ENCODE measurements around the gene FAHD1.
"Not testable (repeated sequence)": the region's sequence is repeated elsewhere in the genome, so short reads cannot be mapped to it uniquely, and the experiment has no call there.

Gene FAHD1

DNA sequence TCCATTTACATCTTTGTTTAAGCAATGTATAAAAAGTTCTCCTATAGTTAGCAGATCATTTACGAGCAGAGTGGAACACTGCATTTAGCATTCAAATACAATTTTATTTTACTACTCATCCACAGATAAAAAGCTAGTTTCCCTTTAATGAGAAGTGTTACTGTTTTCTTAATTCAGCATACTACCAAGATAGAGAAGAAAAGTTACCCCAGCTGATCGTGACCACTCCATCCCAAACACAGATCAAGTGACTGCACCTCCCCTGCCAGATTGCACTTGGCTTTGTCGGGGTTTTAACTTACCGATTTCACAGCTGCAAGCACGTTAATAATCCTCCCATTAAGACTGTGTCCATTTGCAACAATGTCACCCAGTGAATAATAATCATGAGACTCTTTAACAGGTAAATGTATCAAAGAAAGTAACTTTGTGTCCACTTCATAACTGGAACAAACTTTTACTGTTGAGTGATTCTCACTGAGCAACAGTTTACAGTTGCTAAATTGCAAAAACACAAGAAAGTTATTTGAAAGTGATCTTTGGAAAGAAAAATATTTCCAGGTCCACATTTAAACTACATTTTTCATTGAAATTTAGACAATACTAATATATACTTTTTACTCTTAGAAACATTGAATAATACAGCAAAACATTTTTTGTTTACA is 30.6 kb downstream of the FAHD1 start:
- no peak for DNase-seq

DNA sequence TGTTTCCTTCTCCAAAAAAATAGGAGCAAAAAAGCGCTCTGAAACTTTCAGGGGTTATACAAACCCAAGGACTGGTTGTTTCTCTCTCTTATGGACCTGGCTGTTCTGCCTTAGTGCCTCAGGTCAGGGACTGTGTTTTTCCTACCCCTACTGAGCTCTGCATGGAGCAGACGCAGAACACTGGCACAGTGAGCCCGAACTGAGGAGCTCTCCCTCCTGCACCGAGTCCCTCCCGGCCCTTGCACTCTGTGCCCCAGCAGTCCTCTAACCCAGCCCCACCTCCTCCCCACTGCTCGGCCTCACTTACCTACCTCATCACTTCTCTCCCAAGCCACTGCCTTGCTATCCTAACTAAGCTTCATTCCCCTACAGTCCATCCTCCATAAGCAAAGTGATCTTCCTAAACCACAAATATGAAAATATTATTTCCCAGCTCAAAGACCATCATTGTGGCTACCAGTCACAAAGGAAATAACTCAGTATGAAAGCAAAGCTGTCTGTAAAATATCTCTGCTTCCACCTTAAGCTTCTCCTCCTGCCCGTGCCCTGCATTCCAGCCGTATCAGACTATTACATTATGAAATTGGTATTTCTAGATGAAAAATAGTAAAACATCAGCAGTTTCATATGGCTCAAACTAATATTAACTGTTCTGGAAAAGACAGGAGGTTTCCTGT is 31.3 kb downstream of the FAHD1 start:
- DNase-seq = no peak

DNA sequence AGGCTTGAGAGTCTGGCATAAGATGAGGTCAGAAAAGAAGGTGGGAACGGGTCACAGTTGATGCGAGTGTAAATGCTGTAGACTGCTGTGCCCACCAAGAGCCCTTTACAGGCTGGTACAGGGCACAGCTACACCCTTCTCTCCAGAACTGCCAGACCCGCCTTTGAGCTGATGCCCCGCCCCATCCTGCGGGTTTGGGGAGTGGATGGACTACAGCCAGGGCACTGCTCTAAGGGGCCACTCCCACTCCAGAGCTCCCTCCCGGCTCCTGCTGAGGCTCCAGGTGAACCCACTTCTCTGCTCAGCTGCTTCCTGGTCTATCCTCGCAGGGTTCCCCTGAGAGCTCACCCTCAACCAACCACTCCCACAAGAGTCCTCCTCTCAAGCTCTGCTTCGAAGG is 32.6 kb downstream of the FAHD1 start:
- DNase-seq = no peak

DNA sequence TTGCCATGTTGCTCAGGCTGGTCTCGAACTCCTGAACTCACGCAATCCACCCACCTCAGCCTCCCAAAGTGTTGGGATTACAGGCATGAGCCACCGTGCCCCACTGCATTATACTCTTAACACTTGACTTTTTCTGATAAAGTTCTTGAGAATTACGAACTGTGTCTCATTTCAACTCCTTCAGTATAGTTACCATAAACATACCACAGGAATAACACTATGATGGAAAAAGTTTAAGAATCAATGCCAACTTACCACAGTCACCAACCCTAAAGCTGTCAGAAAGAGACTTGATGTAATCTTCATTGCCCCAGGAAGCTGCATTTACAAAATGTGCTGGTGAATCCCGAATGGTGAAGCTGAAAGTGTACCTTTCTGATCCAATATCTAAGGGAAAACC is 34.7 kb downstream of the FAHD1 start:
- no peak for DNase-seq

DNA sequence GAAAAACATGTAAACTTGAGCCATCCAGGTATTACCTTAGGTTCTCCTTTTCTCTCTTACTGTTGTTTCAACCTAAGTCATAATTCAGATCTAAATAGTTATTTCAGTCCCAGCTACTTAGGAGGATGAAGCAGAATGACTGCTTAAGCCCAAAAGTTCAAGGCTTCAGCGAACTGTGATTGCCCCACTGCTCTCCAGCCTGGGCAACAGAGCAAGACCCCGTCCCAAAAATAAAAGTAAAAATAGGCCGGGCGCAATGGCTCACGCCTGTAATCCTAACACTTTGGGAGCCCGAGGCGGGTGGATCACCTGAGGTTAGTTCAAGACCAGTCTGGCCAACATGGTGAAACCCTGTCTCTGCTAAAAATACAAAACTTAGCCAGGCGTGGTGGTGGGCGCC is 35.4 kb downstream of the FAHD1 start:
- no peak for DNase-seq

DNA sequence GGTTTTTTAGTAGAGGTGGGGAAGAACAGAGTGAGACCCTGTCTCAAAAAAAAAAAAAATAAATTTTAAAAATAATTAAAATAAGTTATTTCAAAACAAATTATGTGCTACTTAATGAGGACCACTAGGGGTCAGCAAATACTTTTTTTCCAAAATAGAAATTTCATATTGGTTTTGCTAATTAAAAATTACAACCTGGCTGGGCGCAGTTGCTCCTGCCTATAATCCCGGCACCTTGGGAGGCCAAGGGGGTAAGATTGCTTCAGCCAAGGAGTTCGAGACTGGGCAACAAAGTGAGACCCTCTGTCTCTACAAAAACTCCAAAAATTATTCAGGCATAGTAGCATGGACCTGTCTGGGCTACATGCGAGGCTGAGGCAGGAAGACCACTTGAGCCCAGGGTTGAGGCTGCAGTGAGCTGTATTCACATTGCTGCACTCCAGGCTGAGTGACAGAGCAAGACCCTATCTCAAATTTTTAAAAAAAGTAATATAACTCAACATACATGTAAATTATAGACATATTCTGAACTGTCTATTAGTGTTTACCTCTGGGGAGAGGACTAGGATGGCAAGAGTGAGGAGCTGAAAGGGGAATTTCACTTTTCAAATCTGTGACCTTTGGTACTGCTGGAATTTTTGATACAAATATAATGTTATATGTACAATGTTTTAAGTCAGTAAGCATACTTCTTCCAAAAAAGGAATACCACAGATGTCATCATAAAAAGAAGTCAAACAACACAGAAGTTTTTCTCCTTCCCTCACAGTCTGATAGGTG is 36.9 kb downstream of the FAHD1 start:
- DNase-seq = no peak

DNA sequence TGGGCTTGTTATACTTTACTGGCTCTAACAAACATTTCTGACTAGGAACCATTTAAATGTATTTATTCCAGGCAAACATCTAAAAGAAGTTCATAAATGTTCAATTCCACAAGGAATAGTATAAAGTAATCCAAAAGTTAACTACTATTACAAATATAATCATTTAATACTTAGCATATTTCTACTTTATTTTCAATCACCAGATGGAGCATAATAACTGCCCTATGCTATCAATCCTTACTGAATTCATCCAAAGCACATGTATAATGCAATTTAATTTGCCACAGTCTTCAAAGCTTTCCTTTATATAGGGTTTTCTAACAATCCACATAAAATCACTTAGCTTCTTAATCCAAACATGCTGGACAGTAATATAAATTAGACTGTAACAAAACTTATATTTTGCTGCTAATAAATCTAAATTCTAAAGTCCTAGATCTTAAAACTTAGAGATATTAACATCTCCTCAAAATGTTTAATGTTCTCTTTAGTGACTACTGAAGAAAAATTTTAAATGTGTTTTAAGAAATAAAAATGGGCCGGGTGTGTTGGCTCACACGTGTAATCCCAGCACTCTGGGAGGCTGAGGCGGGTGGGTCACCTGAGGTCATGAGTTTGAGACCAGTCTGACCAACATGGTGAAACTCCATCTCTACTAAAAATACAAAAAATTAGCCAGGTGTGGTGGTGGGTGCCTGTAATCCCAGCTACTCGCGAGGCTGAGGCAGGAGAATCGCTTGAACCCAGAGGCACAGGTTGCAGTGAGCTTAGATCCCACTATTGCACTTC is 39.1 kb downstream of the FAHD1 start:
- DNase-seq = no peak

DNA sequence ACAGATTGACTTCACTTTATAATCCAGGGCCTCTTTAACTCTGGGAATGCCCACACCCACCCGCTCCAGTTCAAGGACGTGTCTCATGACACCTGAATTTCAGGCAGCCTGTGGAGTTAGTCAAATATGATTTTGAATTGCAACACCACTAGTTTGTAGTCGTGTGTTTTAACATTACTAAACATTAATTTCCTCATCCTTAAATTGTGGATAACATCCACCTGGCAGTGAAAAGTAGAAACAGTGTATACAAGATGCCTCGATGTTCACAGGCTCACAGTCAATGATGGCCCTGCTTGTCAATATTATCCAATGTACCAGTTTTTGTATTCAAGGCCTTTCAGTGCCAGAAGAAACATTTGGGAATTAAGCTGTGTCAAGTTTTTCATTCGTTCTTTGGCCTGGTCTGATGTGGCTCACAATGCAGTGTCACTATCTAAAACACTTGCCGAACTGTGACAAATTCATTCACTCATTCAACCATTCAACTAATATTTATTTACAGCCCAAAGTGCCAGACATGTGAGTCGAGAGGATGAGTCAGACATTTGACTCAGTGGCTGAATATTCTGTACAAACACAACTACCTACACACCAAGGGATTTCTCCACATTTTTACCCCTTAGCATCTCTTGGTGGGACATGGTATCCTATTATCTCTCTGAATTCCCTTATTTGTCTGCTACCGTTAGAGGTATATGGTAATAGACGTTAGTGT is 43.5 kb downstream of the FAHD1 start:
- DNase-seq = no peak

DNA sequence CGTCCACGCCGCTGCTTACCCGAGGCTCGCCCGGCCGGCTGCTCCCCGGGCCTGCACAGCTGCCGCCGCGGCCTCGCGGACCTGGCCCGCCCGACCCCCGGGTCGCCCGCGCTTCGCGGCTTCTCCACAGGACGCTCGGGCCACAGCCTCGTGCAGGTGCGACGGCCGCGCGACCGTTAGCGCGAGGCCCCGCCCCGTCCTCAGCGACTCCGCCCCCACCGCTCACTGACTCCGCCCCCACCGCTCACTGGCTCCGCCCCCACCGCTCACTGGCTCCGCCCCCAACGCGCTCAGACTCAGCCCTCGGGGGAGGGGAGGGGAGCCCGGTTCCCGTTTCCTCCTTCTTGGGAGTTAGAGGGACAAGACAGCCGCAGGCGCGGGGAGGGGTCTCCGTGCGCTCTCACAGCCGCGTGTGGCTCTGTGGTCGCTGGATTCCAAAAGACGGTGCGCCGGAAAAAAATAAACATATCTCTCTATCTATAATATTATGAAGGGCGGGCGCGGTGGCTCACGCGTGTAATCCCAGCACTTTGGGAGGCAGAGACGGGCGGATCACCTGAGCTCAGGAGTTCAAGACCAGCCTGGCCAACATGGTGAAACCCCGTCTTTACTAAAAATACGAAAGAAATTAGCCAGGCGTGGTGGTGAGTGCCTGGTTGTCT is 45.1 kb downstream of the FAHD1 start, which contains the start of gene MEIOB:
Gene MEIOB, minus strand, starts transcription at position 191 of the 662 bp plus-strand sequence. CDS start 3,989 bp downstream, outside the sequence.
- peak; percentile 34 for DNase-seq

DNA sequence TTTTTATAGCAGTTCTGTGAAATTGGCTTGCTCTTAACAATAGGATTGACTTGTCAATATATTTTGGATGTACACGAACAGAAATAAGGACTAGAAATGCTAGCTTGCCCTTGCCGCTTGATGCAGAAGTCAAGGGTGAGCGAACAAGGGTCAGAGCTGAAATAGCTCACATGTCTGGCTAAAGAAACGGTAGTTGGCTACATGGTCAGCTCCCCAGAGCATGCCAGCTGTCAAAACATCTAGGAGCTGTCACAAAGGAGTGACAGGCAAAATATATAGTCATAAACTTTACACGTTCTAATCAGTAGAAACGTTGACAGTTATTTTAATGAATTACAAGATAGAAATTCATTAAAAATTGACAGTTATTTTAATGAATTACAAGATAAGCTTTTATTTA is 47.8 kb downstream of the FAHD1 start:
- no peak for DNase-seq

DNA sequence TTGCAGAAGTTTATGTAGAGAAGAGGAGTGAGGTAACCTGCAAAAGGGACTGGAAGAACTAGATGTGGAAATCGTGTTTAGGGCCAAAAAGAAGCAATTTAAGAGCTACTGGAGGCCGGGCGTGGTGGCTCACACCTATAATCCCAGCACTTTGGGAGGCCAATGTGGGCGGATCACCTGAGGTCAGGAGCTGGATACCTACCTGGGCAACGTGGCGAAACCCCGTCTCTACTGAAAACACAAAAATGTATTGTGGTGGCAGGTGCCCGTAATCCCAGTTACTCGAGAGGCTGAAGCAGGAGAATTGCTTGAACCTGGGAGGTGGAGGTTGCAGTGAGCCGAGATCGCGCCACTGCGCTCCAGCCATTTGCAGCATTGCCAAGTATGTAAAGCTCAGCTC is 49.1 kb downstream of the FAHD1 start:
- not testable (repeated sequence) for DNase-seq

DNA sequence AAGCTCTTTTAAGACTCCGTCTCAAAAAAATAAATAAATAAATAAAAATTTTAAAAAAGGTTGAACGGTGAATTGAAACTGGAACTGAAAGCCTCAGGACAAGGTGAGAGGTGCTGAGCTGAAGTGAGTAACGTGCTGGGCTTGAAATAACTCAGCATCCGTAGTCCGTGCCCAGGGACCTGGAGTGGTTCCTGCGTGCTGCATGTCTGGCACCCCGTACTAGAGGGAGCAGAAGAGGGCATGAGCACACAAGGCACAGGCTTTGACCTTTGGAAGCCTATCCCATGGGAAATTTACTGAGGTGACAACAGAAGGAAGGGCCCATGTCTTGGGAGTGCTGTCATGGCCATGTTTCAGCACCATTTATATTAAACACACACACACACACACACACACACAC is 49.5 kb downstream of the FAHD1 start:
- no peak for DNase-seq

DNA sequence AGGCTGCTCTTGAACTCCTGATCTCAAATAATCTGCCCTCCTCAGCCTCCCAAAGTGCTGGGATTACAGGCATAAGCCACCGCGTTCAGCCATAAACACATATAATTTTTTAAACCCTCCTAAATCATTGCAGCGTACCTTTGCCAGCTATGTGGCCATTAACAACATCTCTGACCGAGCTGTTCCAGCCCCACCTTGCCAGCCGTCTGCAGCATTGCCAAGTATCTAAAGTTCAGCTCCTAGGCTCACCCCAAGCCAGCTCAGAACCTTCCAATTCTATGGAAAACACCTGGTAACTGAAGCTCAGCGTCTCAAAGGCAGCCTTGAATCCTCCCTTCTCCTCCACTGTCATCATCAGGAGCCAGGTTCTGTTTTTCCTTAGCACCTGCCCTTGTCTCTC is 50.1 kb downstream of the FAHD1 start:
- no peak for DNase-seq

DNA sequence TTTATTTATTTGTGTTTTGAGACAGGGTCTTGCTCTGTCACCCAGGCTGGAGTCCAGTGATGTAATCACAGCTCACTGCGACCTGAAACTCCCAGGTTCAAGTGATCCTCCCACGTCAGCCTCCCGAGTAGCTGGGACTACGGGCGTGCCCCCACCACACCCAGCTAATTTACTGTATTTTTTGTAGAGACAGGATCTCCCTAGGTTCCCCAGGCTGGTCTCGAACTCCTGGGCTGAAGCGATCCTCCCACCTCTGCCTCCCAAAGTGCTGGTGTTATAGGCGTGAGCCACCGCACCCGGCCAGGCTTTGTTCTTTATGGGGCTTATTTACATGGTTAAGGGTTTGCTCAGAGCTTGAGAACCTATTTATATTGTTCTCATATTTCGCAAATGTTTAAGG is 50.8 kb downstream of the FAHD1 start:
- DNase-seq = no peak

DNA sequence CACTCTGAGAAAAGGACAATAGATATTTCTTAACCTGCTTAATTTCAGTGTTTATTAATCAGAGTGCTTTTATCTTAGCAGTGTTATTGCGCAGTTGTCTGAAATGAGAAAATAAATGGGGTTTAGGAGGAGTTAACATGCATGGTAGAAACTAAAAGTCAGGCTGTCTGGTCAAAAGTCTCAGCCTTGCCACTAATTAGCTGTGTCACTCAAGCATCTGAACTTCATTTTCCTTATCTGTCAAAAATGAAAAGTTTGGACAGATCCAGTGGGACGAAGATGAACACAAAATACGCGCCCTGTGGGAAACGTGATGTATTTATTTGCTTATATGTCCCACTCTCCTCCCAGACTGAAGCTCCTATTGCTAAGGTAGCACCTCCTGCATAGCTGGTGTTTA is 51.2 kb downstream of the FAHD1 start:
- DNase-seq = no peak
